ENCODE results near the gene TMEM204.

Gene TMEM204

GRCh38 chr16:1494711-1495110 lies 38.8 kb upstream of the TMEM204 start:
- no peak for DNase-seq (ENCODE audit: extremely low read depth, low read depth)
- peak overlapping the region; percentile 92 for H3K4me3 ChIP-seq (replicated peaks; ENCODE audit: low read depth, low read length)
- TF ChIP-seq CTCF (IDR thresholded peaks at IDR 0.05; ENCODE audit: low read depth, low read length, missing control alignments): no peak

- no peak for TF ChIP-seq CTCF (IDR thresholded peaks at IDR 0.05; ENCODE audit: low read depth, low read length, missing control alignments)
- DNase-seq (ENCODE audit: extremely low read depth, low read depth): no peak
- peak overlapping the region; percentile 92 for H3K4me3 ChIP-seq (replicated peaks; ENCODE audit: low read depth, low read length)
These were observed 38.1 kb upstream of the TMEM204 start for GRCh38 chr16:1495211-1495888.

GRCh38 chr16:1495889-1496262 lies 37.6 kb upstream of the TMEM204 start:
- no peak for DNase-seq (ENCODE audit: extremely low read depth, low read depth)
- TF ChIP-seq CTCF (IDR thresholded peaks at IDR 0.05; ENCODE audit: low read depth, low read length, missing control alignments): no peak
- no peak overlapping the region for H3K4me3 ChIP-seq (replicated peaks; ENCODE audit: low read depth, low read length)

GRCh38 chr16:1496464-1496863 lies 37.0 kb upstream of the TMEM204 start:
- DNase-seq (ENCODE audit: extremely low read depth, low read depth): no peak
- no peak overlapping the region for H3K4me3 ChIP-seq (replicated peaks; ENCODE audit: low read depth, low read length)
- TF ChIP-seq CTCF (IDR thresholded peaks at IDR 0.05; ENCODE audit: low read depth, low read length, missing control alignments): no peak

GRCh38 chr16:1497014-1497598 lies 36.4 kb upstream of the TMEM204 start:
- TF ChIP-seq CTCF (IDR thresholded peaks at IDR 0.05; ENCODE audit: low read depth, low read length, missing control alignments): no peak
- no peak for DNase-seq (ENCODE audit: extremely low read depth, low read depth)
- no peak overlapping the region for H3K4me3 ChIP-seq (replicated peaks; ENCODE audit: low read depth, low read length)

- no peak for TF ChIP-seq CTCF (IDR thresholded peaks at IDR 0.05; ENCODE audit: low read depth, low read length, missing control alignments)
- H3K4me3 ChIP-seq (replicated peaks; ENCODE audit: low read depth, low read length): no peak overlapping the region
- no peak for DNase-seq (ENCODE audit: extremely low read depth, low read depth)
These were observed 34.4 kb upstream of the TMEM204 start for GRCh38 chr16:1498899-1499676.
